ENCODE results near the gene GPER1. TPM values are rescaled to one million over a fixed set of nuclear protein-coding genes. Genes with fewer than 3 reads are reported as not detected.

GPER1 gene
- polyA plus RNA-seq, 1 donor (not counting 4 experiments of a cell fraction or from before 2014, with no cell fraction given), result 0.05 TPM

- H3K9me3 ChIP-seq (ENCODE audit: control insufficient read depth, low read depth, low read length), result no peaks in the 10 kb centered on the region
- peaks cover 0 to 4% of the 10 kb centered on the region in 2 experiments for H3K36me3 ChIP-seq (ENCODE audit: control insufficient read depth in 2 of 2, extremely low read depth in 1 of 2, insufficient read depth in 2 of 2, low read length in 2 of 2)
- H3K27ac ChIP-seq (ENCODE audit: control insufficient read depth, insufficient read depth, low read length), result no peak overlapping the region
- H4K20me1 ChIP-seq (ENCODE audit: control insufficient read depth, extremely low read depth, insufficient read depth, low read length), result peaks cover 5% of the 10 kb centered on the region
- DNase-seq (ENCODE audit: low read depth, low spot score) (no peak), FAIRE-seq (no peak)
- H3K9me1 ChIP-seq (ENCODE audit: control insufficient read depth, extremely low read depth, insufficient read depth, low read length), result no peaks in the 10 kb centered on the region
- peaks cover 18% of the 10 kb centered on the region for H3K79me2 ChIP-seq (ENCODE audit: control insufficient read depth, insufficient read depth, low read length)
- no peak overlapping the region for H3K9ac ChIP-seq (ENCODE audit: control insufficient read depth, extremely low read depth, insufficient read depth, low read length)
- H3K27me3 ChIP-seq (ENCODE audit: control insufficient read depth, extremely low read depth, insufficient read depth, low read length), result no peaks in the 10 kb centered on the region
- no peak overlapping the region for H2AFZ ChIP-seq (ENCODE audit: control insufficient read depth, low read length)
- no peak for TF ChIP-seq CTCF (optimal IDR thresholded peaks at IDR 0.05 in 1 of 3, IDR thresholded peaks at IDR 0.05 in 1 of 3, conservative IDR thresholded peaks at IDR 0.05 in 1 of 3; ENCODE audit: extremely low read depth in 1 of 3, insufficient read depth in 2 of 3, low read length in 3 of 3)
- no peak for TF ChIP-seq EZH2 (IDR thresholded peaks at IDR 0.05; ENCODE audit: low read length)
- H3K4me1 ChIP-seq (ENCODE audit: control insufficient read depth, extremely low read depth, insufficient read depth, low read length), result no peaks in the 10 kb centered on the region
- H3K4me2 ChIP-seq (ENCODE audit: control insufficient read depth, extremely low read depth, insufficient read depth, low read depth, low read length), result no peak overlapping the region
- H3K4me3 ChIP-seq (ENCODE audit: control insufficient read depth in 2 of 3, extremely low read depth in 1 of 3, insufficient read depth in 2 of 3, low read depth in 1 of 3, low read length in 3 of 3), result no peak overlapping the region
- dilution Hi-C loops (cut with MboI; ENCODE audit: extremely low pct_ligation_motif_present, low sequenced_read_pairs), result no loop called here
These were observed 19.0 kb downstream of the GPER1 start for GRCh38 chr7:1106793-1107421.

DNA sequence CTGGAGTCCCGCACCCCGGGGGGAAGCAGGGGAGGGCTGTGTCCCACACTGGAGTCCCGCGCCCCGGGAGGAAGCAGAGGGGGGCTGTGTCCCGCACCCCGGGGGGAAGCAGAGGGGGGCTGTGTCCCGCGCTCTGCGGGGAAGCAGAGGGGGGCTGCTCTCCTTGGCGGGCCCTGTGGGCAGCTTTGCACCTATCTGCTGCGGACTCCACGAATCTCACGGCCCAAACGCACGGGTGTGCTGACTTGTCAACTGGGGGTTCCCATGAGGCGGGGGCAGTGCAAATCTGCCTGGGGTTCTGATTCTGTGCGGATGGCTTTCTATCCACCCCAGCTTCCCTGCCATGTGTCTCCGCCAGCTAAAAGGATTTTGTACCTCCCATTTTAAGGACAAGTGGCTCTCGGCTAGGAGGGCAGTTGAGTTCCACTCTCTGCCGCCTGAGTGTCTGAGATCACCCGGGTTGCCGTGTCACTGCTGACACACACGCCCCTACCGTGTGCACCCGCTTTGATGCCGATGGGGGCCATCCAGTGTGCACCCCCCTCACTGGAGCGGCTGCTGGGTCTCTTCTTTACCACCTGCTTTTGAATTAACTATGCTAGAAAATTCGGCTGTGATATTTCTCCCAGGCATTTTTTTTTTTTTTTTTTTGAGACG lies 20.5 kb downstream of the GPER1 start:
- no peaks in the 10 kb centered on the region for H3K4me1 ChIP-seq (ENCODE audit: control insufficient read depth, extremely low read depth, insufficient read depth, low read length)
- H3K27ac ChIP-seq (ENCODE audit: control insufficient read depth, insufficient read depth, low read length), result no peak overlapping the region
- no peak for FAIRE-seq
- H3K9ac ChIP-seq (ENCODE audit: control insufficient read depth, extremely low read depth, insufficient read depth, low read length), result no peak overlapping the region
- TF ChIP-seq EZH2 (IDR thresholded peaks at IDR 0.05; ENCODE audit: low read length), result no peak
- TF ChIP-seq CTCF (optimal IDR thresholded peaks at IDR 0.05 in 1 of 3, IDR thresholded peaks at IDR 0.05 in 1 of 3, conservative IDR thresholded peaks at IDR 0.05 in 1 of 3; ENCODE audit: extremely low read depth in 1 of 3, insufficient read depth in 2 of 3, low read length in 3 of 3), result no peak
- no peaks in the 10 kb centered on the region for H3K9me3 ChIP-seq (ENCODE audit: control insufficient read depth, low read depth, low read length)
- H4K20me1 ChIP-seq (ENCODE audit: control insufficient read depth, extremely low read depth, insufficient read depth, low read length), result peaks cover 3% of the 10 kb centered on the region
- no peak overlapping the region for H3K4me3 ChIP-seq (ENCODE audit: control insufficient read depth in 2 of 3, extremely low read depth in 1 of 3, insufficient read depth in 2 of 3, low read depth in 1 of 3, low read length in 3 of 3)
- no peaks in the 10 kb centered on the region for H3K27me3 ChIP-seq (ENCODE audit: control insufficient read depth, extremely low read depth, insufficient read depth, low read length)
- DNase-seq (ENCODE audit: low read depth, low spot score), result no peak
- H3K4me2 ChIP-seq (ENCODE audit: control insufficient read depth, extremely low read depth, insufficient read depth, low read depth, low read length), result no peak overlapping the region
- H3K9me1 ChIP-seq (ENCODE audit: control insufficient read depth, extremely low read depth, insufficient read depth, low read length), result no peaks in the 10 kb centered on the region
- no peak overlapping the region for H2AFZ ChIP-seq (ENCODE audit: control insufficient read depth, low read length)
- H3K36me3 ChIP-seq (ENCODE audit: control insufficient read depth in 2 of 2, extremely low read depth in 1 of 2, insufficient read depth in 2 of 2, low read length in 2 of 2), result peaks cover 4% of the 10 kb centered on the region in 2 experiments
- dilution Hi-C loops (cut with MboI; ENCODE audit: extremely low pct_ligation_motif_present, low sequenced_read_pairs), result no loop called here
- H3K79me2 ChIP-seq (ENCODE audit: control insufficient read depth, insufficient read depth, low read length), result peaks cover 14% of the 10 kb centered on the region
